OCI-LY3 (cell line): ENCODE data around the gene IL7R.

Experiments
- CTCF ChIP-seq: fragments of 200-600, 300-600 bp; sonication (generic); IDR thresholded peaks from 2 replicates; pipeline ENCODE4 v1.5.1; 2014; ENCODE audit warnings: antibody characterized with exemption, low read length, low read depth
- EZH2phosphoT487 ChIP-seq: fragments of 200-600 bp; shearing (Covaris generic); IDR thresholded peaks from 2 replicates; pipeline ENCODE4 v1.6.1; 2018; ENCODE audit warnings: antibody characterized with exemption, mixed run types, low read depth

GRCh38 chr5:35810601-35811000 lies 46.1 kb upstream of the IL7R start:
- no peak for TF ChIP-seq CTCF
- TF ChIP-seq EZH2phosphoT487, result no peak
